Neuronal stem cell (in vitro differentiated cells): ENCODE measurements around the gene PTH1R.

ENCODE experiments used
- DNase-seq: peaks from one replicate; pipeline ENCODE4 v3.0.0-alpha.2; 2013; ENCODE audit warnings: low spot score
- H2AFZ ChIP-seq: one replicate; pipeline ENCODE4 v1.6.1; 2013; ENCODE audit warnings: mild to moderate bottlenecking, low read length, inconsistent platforms
- H2AK5ac ChIP-seq: 2 replicates; pipeline ENCODE4 v1.6.1; 2013; ENCODE audit warnings: low read depth, mild to moderate bottlenecking, inconsistent platforms, low read length, moderate library complexity, mixed read lengths
- H2BK120ac ChIP-seq: 2 replicates; pipeline ENCODE4 v1.6.1; 2013; ENCODE audit warnings: low read depth, mild to moderate bottlenecking, inconsistent platforms, low read length, moderate library complexity, mixed read lengths
- H2BK12ac ChIP-seq: one replicate; pipeline ENCODE4 v1.6.1; 2013; ENCODE audit warnings: low read length, inconsistent platforms
- H2BK15ac ChIP-seq: 2 replicates; pipeline ENCODE4 v1.6.1; 2013; ENCODE audit warnings: mild to moderate bottlenecking, low read length, inconsistent platforms, mixed read lengths
- H2BK5ac ChIP-seq: one replicate; pipeline ENCODE4 v1.6.1; 2013; ENCODE audit warnings: inconsistent platforms, mild to moderate bottlenecking, low read length, moderate library complexity
- H3K14ac ChIP-seq: one replicate; pipeline ENCODE4 v1.6.1; 2013; ENCODE audit warnings: low read length, inconsistent platforms
- H3K18ac ChIP-seq: 2 replicates; pipeline ENCODE4 v1.6.1; 2013; ENCODE audit warnings: low read length, inconsistent platforms
- H3K23ac ChIP-seq: 2 replicates; pipeline ENCODE4 v1.6.1; 2013; ENCODE audit warnings: low read depth, mild to moderate bottlenecking, mixed read lengths, low read length, inconsistent platforms; ENCODE audit not compliant: poor library complexity
- H3K27ac ChIP-seq: replicated peaks from 3 replicates; pipeline ENCODE4 v1.5.1; 2013; ENCODE audit warnings: low read length, inconsistent platforms
- H3K27me3 ChIP-seq, 3 experiments: 2 replicates each; pipeline ENCODE4 v1.6.1; 2013; ENCODE audit warnings: low read length in 3 of 3, mild to moderate bottlenecking in 2 of 3, inconsistent platforms in 1 of 3, low read depth in 1 of 3, mixed read lengths in 1 of 3, moderate library complexity in 1 of 3; ENCODE audit not compliant: control insufficient read depth in 3 of 3, insufficient read depth in 3 of 3
- H3K36me3 ChIP-seq, 2 donors: replicated peaks in 1 of 2; 2 replicates each; pipeline ENCODE4 v1.6.1; 2013; ENCODE audit warnings: low read length in 2 of 2; ENCODE audit not compliant: control insufficient read depth in 2 of 2, insufficient read depth in 2 of 2
- H3K4ac ChIP-seq: 2 replicates; pipeline ENCODE4 v1.6.1; 2013; ENCODE audit warnings: inconsistent platforms, mild to moderate bottlenecking, low read length, moderate library complexity
- H3K4me1 ChIP-seq, 2 donors: 1 replicate in 1 of 2; 2 replicates in 1 of 2; pipeline ENCODE4 v1.6.1; 2013; ENCODE audit warnings: low read length in 2 of 2, low read depth in 1 of 2; ENCODE audit not compliant: control insufficient read depth in 2 of 2, insufficient read depth in 1 of 2
- H3K4me2 ChIP-seq: one replicate; pipeline ENCODE4 v1.6.1; 2013; ENCODE audit warnings: mild to moderate bottlenecking, low read length, inconsistent platforms; ENCODE audit not compliant: insufficient read depth, poor library complexity, severe bottlenecking
- H3K4me3 ChIP-seq, 2 donors: 2 replicates each; pipeline ENCODE4 v1.5.1; 2013; ENCODE audit warnings: low read length in 2 of 2, mild to moderate bottlenecking in 2 of 2, inconsistent platforms in 1 of 2, moderate library complexity in 1 of 2
- H3K79me1 ChIP-seq: one replicate; pipeline ENCODE4 v1.6.1; 2013; ENCODE audit warnings: low read depth, mild to moderate bottlenecking, inconsistent platforms, low read length, moderate library complexity
- H3K9ac ChIP-seq: one replicate; pipeline ENCODE4 v1.6.1; 2013; ENCODE audit warnings: mild to moderate bottlenecking, low read depth, low read length, inconsistent platforms; ENCODE audit not compliant: poor library complexity
- H3K9me3 ChIP-seq, 2 donors: replicated peaks in 1 of 2; 2 replicates each; pipeline versions ENCODE3 to v1.6.1; 2013; ENCODE audit warnings: low read length in 2 of 2, mild to moderate bottlenecking in 2 of 2, inconsistent platforms in 1 of 2, low read depth in 1 of 2, mixed read lengths in 1 of 2, moderate library complexity in 1 of 2; ENCODE audit not compliant: control insufficient read depth in 2 of 2, insufficient read depth in 1 of 2
- H4K8ac ChIP-seq: one replicate; pipeline ENCODE4 v1.6.1; 2013; ENCODE audit warnings: low read depth, mild to moderate bottlenecking, inconsistent platforms, low read length, moderate library complexity
- H4K91ac ChIP-seq: one replicate; pipeline ENCODE4 v1.6.1; 2013; ENCODE audit warnings: low read length, low read depth, mild to moderate bottlenecking, inconsistent platforms; ENCODE audit not compliant: poor library complexity
- whole genome bisulfite sequencing, 2 donors: extraction: QIAGEN DNeasy Blood & Tissue Kit; methylation state at CpG; one replicate each; pipeline ENCODE4 v1.1.7; 2013; ENCODE audit warnings: missing lambda C conversion rate in 2 of 2, mixed read lengths in 1 of 2; ENCODE audit not compliant: insufficient read length in 2 of 2, insufficient replicate concordance in 1 of 2; ENCODE audit errors: extremely low coverage in 2 of 2; 5-methylcytosine and 5-hydroxymethylcytosine counted together

The PTH1R gene

DNA sequence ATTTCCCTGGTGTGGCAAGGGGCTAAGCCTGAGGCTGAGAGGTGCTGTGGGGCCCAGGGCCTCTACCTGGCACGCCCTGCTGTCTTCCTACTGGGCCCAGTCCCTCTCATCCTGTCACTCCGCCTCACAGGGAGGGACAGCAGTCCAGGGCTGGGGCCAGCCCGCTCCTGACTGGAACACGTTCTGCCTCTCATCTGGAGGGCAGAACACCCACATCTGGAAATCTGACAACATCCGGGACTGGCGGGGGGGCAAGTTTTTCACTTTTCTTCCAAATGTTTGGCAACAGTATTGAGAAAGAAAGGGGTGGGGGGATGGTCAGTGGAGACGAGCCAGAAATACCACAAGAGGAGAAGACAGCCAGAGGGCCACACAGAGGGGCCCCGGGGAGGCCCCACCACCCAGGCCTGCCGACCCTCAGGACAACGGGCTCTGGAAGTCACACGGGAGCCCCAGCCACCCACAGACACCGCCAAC lies 12.5 kb upstream of the PTH1R start:
- Histone ChIP-seq H3K4me1 (peaks cover 0 to 10% of the 10 kb centered on the region in 2 donors), H3K23ac (no peak overlapping the region), H2BK120ac (no peak overlapping the region), H3K36me3 (no peaks in the 10 kb centered on the region), H2BK12ac (no peak overlapping the region), H2AFZ (no peak overlapping the region), H3K14ac (no peak overlapping the region), H3K9ac (no peak overlapping the region), H2BK15ac (no peak overlapping the region), H2AK5ac (no peak overlapping the region), H3K79me1 (no peaks in the 10 kb centered on the region), H3K4ac (no peak overlapping the region), H3K4me2 (no peak overlapping the region), H3K27me3 (peaks cover 0 to 19% (median 2%) of the 10 kb centered on the region in 3 experiments), H3K27ac (no peak overlapping the region), H2BK5ac (peak overlapping the region; percentile 80), H3K18ac (peak overlapping the region; percentile 69), H4K91ac (no peak overlapping the region), H3K4me3 (no peak overlapping the region), H3K9me3 (no peaks in the 10 kb centered on the region), H4K8ac (no peak overlapping the region)
- DNase-seq, result no peak
- no CpG with 5 or more reads among the region's 12 CpGs for WGBS, 2 donors

DNA sequence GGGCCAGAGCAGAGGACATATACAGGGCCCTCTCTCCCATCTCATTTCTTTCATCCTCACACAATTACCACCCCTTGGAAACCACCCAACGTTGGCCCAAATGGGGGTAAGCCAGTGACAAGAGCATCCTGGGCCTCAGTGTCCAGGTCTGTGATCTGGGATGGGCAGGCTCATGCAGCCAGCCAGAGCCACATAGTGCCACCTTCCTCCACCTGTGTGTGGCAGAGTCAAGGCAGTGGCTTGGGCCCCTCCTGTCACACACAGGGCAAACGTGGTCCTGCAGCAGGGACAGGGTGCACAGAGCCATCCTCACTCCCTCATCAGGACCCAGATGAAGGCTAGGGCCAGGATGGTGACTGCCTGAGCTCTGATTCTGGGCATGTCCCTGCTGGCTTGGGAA lies 12.0 kb upstream of the PTH1R start:
- Histone ChIP-seq H2BK15ac (peak overlapping the region; percentile 50), H3K4me3 (peak overlapping the region in 1 of 2 donors; percentile 3), H3K4me1 (peaks cover 0 to 10% of the 10 kb centered on the region in 2 donors), H3K18ac (no peak overlapping the region), H3K9me3 (no peaks in the 10 kb centered on the region), H4K8ac (no peak overlapping the region), H3K14ac (no peak overlapping the region), H2BK5ac (peak overlapping the region; percentile 80), H2BK12ac (no peak overlapping the region), H3K23ac (peak overlapping the region; percentile 73), H2BK120ac (no peak overlapping the region), H3K27me3 (peaks cover 0 to 23% (median 2%) of the 10 kb centered on the region in 3 experiments), H4K91ac (no peak overlapping the region), H3K36me3 (no peaks in the 10 kb centered on the region), H3K27ac (no peak overlapping the region), H3K9ac (no peak overlapping the region), H3K79me1 (no peaks in the 10 kb centered on the region), H2AFZ (no peak overlapping the region), H3K4me2 (no peak overlapping the region), H3K4ac (no peak overlapping the region), H2AK5ac (peak overlapping the region; percentile 77)
- no peak for DNase-seq
- no CpG with 5 or more reads among the region's 2 CpGs for WGBS, 2 donors

DNA sequence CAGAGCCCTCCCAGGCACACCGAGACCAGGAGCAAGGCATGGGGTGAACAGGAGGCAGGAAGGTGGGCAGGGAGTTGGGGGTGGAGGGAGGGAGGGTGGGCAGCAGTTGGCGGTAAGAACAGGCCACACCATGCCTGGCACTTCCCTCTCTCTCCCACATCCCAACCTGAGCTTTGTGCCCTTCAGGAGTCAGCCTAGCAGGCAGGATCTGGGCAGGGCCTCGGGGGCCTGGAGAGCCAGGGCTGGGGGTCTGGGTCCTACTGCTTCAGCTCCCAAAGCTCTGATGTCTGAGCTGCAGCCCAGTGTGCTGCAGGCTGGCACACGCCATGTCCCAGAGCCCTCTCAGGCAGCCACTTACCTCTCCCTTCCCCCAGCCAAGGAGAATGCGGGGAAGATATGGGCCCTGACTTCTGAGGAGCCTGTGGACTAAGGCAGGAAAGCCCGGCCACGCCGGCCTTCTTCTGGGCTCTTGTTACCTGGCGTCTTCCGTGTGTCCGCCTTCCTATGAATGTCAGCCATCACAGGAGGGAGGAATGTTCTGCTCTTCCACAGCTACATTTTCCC lies 11.4 kb upstream of the PTH1R start:
- H3K4ac ChIP-seq, result peak overlapping the region; percentile 80
- no peak overlapping the region for H2BK12ac ChIP-seq
- H3K18ac ChIP-seq, result peak overlapping the region; percentile 68
- H3K79me1 ChIP-seq, result no peaks in the 10 kb centered on the region
- H3K9me3 ChIP-seq, result no peaks in the 10 kb centered on the region
- H3K4me1 ChIP-seq, result peaks cover 0 to 10% of the 10 kb centered on the region in 2 donors
- H3K14ac ChIP-seq, result no peak overlapping the region
- no peak overlapping the region for H4K8ac ChIP-seq
- H3K4me2 ChIP-seq, result no peak overlapping the region
- no peak overlapping the region for H3K9ac ChIP-seq
- peak overlapping the region; percentile 80 for H2BK5ac ChIP-seq
- H2BK120ac ChIP-seq, result no peak overlapping the region
- no peaks in the 10 kb centered on the region for H3K36me3 ChIP-seq
- peaks cover 0 to 29% (median 2%) of the 10 kb centered on the region in 3 experiments for H3K27me3 ChIP-seq
- no peak overlapping the region for H3K4me3 ChIP-seq
- no peak overlapping the region for H4K91ac ChIP-seq
- H3K23ac ChIP-seq, result no peak overlapping the region
- H2AFZ ChIP-seq, result no peak overlapping the region
- DNase-seq, result no peak
- no CpG with 5 or more reads among the region's 11 CpGs for whole genome bisulfite sequencing, 2 donors
- no peak overlapping the region for H3K27ac ChIP-seq
- peak overlapping the region; percentile 77 for H2AK5ac ChIP-seq
- H2BK15ac ChIP-seq, result peak overlapping the region; percentile 50

DNA sequence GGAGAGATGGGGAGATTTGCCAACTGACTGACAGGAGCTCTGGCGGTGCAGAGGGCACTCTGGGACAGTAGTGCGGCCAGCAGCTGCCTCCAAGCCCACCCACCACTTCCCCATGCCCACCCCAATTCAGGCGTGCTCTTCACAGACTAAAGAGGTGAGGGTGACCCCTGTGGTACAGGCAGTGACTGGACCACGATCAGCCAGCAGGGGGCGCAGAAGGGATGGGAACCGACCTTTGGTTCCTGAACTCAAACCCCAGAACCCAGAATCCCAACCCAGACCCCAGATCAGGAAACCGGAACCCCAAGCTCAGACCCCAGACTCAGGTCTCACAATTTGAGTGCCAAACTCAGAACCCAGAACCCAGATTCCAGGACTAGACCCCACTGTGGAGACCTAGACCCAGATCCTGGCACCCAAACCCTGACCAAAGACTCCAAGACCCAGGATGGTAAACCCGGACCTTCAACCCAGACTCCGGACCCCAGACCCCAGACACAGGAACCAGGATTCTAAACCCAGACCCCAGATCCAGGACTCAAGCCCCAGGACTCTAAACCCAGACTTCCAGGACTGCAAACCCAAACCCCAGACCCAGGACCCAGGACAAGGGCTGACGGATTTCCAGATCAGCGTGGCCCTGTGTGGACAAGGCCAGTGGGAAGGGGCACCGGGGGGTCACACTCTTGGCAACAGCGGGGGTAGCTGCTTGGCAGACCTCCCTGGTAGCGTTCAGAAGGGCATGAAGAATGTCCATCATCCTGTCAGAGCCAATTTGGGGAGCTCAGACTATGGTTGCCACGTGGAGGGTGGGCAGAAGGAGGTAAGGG lies 10.6 kb upstream of the PTH1R start:
- Histone ChIP-seq H3K9me3 (no peaks in the 10 kb centered on the region), H3K4ac (no peak overlapping the region), H4K91ac (peak overlapping the region; percentile 8), H2BK12ac (no peak overlapping the region), H3K4me2 (no peak overlapping the region), H2BK15ac (peak overlapping the region; percentile 69), H2AK5ac (peak overlapping the region; percentile 65), H3K14ac (peak overlapping the region; percentile 33), H2BK5ac (peak overlapping the region; percentile 14), H3K79me1 (no peaks in the 10 kb centered on the region), H2BK120ac (peak overlapping the region; percentile 49), H3K27me3 (peaks cover 0 to 36% (median 2%) of the 10 kb centered on the region in 3 experiments), H3K9ac (no peak overlapping the region), H3K36me3 (no peaks in the 10 kb centered on the region), H3K4me1 (peaks cover under 1 to 10% of the 10 kb centered on the region in 2 donors), H4K8ac (no peak overlapping the region), H3K23ac (no peak overlapping the region), H3K27ac (no peak overlapping the region), H3K18ac (peak overlapping the region; percentile 77), H3K4me3 (no peak overlapping the region), H2AFZ (no peak overlapping the region)
- no peak for DNase-seq
- no CpG with 5 or more reads among the region's 15 CpGs for WGBS, 2 donors
